Stimulated activated CD4-positive, alpha-beta T cell treated with anti-CD3 and anti-CD28 coated beads, Interleukin-15, amount 100 ng/mL, for 48 hours (primary cell): ENCODE data around the gene RELA.

Source experiments
- DNase-seq, 2 donors: peaks; one replicate each; pipeline ENCODE4 v3.0.0-alpha.2; 2020; ENCODE audit warnings: low read depth in 2 of 2

Gene RELA

GRCh38 chr11:65633390-65634108, 29.2 kb downstream of the RELA start:
- DNase-seq: no peak

- DNase-seq: no peak
These were observed 32.5 kb downstream of the RELA start for GRCh38 chr11:65630215-65630614.

GRCh38 chr11:65629579-65629978, 33.1 kb downstream of the RELA start:
- DNase-seq: no peak

- no peak for DNase-seq
These were observed 35.5 kb downstream of the RELA start for GRCh38 chr11:65627202-65627601.

GRCh38 chr11:65625628-65626342, 36.9 kb downstream of the RELA start:
- DNase-seq: peak in 1 of 2 donors; percentile 32

GRCh38 chr11:65624931-65625627, 37.6 kb downstream of the RELA start:
- no peak for DNase-seq

- no peak for DNase-seq
These were observed 38.7 kb downstream of the RELA start for GRCh38 chr11:65623852-65624616.

GRCh38 chr11:65623177-65623576, 39.5 kb downstream of the RELA start:
- no peak for DNase-seq

GRCh38 chr11:65622011-65622410, 40.7 kb downstream of the RELA start:
- DNase-seq: no peak

- DNase-seq: no peak
These were observed 41.3 kb downstream of the RELA start for GRCh38 chr11:65621460-65621859.

GRCh38 chr11:65620666-65621065, 42.0 kb downstream of the RELA start:
- DNase-seq: no peak

- no peak for DNase-seq
These were observed 43.3 kb downstream of the RELA start for GRCh38 chr11:65619281-65619928.

- no peak for DNase-seq
These were observed 44.0 kb downstream of the RELA start for GRCh38 chr11:65618763-65619162.

- no peak for DNase-seq
These were observed 44.5 kb downstream of the RELA start for GRCh38 chr11:65617990-65618751.

GRCh38 chr11:65617136-65617850, 45.4 kb downstream of the RELA start:
- no peak for DNase-seq

- no peak for DNase-seq
These were observed 46.1 kb downstream of the RELA start for GRCh38 chr11:65616575-65617001.

GRCh38 chr11:65615950-65616574, 46.7 kb downstream of the RELA start:
- peak in 1 of 2 donors; percentile 43 for DNase-seq

- DNase-seq: peak; percentile 100
These were observed 47.3 kb downstream of the RELA start, which contains the start of gene PCNX3 for GRCh38 chr11:65615229-65615949. PCNX3 (plus strand) TSS chr11:65615776; CDS start chr11:65616312, 536 bp downstream.
